SKM-1 treated with dmso at 0.1 percent for 144 hours (cell line): ENCODE data around the gene CLEC4C.

Experiments used
- DNase-seq: peaks from one replicate; lab custom pipeline; 2025; ENCODE audit not compliant: unreplicated experiment; lab: John Stamatoyannopoulos, UW

The CLEC4C gene

DNA sequence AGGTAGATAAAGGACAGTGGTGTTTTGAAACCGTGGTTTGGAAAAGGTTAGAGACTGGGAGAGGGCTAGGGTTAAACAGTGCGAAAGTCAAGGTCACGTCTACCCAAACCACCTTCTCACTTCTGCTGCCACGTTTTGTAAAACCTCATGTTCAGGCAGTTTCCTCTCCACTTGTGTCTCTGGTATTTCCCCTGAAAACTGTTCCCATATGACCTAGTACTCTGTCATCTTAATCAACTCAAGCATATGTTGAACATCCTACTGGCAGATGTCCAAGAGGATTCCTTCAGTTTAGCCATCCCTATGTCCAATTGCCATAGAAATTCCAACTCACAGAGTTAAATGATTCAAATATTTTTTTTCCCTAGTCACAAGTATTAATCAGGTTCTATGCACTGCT lies 17.4 kb downstream of the CLEC4C start:
- no peak for DNase-seq

- DNase-seq, result no peak
Measured at GRCh38 chr12:7723926-7724325, 23.2 kb downstream of the CLEC4C start.

DNA sequence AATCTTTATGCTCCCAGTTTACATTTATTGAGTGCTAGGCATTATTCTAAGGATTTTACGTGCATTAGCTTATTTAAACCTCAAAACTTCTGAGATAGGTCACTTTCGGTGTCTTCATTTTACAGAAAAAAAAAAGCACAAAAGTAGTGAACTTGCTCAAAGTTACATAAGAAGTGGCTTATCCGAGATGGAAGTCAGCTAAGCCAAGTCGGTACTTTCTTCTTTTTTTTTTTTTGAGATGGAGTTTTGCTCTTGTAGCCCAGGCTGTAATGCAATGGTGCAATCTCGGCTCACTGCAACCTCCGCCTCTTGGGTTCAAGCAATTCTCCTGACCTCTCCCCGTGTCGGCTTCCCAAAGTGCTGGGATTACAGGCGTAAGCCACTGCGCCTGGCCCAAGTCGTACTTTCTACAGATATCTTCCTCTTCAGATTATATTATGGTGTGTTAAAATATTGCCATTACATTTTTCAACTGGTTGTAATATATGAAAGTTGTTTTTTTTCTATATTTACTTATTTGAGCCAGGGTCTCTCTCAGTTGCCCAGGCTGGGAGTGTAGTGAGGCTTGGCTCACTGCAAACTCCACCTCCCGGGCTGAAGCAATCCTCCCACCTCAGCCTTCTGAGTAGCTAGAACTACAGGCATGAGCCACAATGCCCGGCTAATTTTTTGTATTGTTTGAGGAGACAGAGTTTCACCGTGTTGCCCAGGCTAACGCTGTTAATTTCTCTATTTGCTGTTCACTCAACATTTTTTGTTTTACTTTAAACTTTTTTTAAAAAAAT lies 27.0 kb downstream of the CLEC4C start:
- DNase-seq, result no peak

- DNase-seq, result peak; percentile 1
Measured at GRCh38 chr12:7716381-7716780, 30.8 kb downstream of the CLEC4C start.

GRCh38 chr12:7712841-7713442 lies 34.2 kb downstream of the CLEC4C start:
- DNase-seq, result no peak

GRCh38 chr12:7711133-7711532 lies 36.0 kb downstream of the CLEC4C start, which contains the start of gene DPPA3:
TSS of gene DPPA3 (plus strand) at chr12:7711433. CDS start at chr12:7711571, 138 bp downstream.
- DNase-seq, result no peak

- no peak for DNase-seq
Measured at GRCh38 chr12:7709969-7710675, 37.1 kb downstream of the CLEC4C start.

GRCh38 chr12:7705846-7706245 lies 41.3 kb downstream of the CLEC4C start:
- no peak for DNase-seq

DNA sequence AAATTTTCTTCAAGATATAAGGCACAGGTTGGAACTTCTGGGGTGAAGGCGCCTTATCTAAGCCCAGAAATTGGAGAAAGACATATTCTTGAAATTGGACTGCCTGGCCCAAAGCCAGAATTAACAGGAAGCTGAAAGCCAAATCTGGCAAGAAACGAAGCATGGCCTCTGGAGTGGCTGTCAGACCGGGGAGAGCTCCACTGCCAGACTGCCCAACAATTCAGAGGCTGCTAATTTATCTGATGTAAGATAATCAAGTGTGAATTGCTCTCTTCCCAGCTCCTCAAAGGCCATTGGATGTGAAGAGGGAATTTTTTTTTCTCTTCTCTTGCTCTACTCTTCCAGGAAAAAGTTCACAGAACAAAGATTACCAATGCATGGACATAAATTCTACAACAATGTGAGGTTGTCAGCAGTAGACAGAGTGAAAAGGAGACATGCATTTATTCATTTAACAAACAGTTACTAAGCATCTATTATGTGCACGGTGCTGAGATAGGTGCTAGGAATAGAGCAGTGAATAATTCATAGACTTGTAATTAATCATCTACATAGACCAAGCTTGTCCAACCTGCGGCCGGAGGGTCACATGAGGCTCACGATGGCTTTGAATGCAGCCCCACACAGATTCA lies 51.5 kb downstream of the CLEC4C start, which contains the start of gene GDF3:
Gene GDF3 (minus strand): TSS at position 210 of the 632 bp plus-strand sequence. CDS start 47 bp downstream, at position 163.
- no peak for DNase-seq

GRCh38 chr12:7695237-7695560 lies 52.0 kb downstream of the CLEC4C start:
- no peak for DNase-seq

DNA sequence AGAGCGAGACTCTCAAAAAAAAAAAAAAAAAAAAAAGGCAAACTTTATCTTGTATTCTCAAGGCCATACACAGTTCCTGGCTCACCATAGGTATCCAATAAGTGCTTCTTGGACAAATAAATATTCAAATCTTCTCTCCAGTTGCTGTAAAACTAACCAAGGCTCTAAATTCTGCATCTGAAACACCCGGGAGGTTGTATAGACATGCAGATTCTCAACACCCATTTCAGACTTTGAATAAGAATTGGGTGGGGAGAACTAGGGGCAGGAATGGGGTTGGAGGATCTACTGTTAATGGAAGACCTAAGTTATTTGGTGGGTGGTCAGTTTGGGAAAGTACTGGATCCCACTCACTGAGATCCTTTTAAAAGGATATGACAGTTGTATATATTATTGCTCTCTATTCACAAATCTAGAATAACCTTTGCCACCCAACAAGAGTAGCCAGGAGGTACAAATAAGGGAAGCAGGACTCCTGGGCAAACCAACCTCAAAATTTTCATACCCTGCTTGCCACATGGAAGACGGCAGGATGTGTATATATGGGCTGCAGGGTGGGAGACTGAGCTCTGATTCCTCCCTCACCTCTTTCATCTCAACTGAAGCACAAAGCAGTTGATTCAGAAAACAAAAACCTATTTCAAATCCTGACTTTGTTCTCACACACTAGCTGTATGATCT lies 52.5 kb downstream of the CLEC4C start:
- no peak for DNase-seq

- peak; percentile 52 for DNase-seq
Measured at GRCh38 chr12:7693793-7694192, 53.4 kb downstream of the CLEC4C start.

GRCh38 chr12:7681535-7681934 lies 65.6 kb downstream of the CLEC4C start:
- DNase-seq, result no peak
